SK-N-SH treated with all-trans-retinoic acid at 6 μM for 48 hours (cell line): ENCODE measurements around the gene OR3A2.

Source experiments
- BACH2 ChIP-seq: fragments of 250-450 bp; sonication (Bioruptor Pico); IDR thresholded peaks from 2 replicates; pipeline ENCODE4 v1.9.0; 2021; ENCODE audit warnings: mild to moderate bottlenecking, borderline replicate concordance
- CSDC2 ChIP-seq: fragments of 250-450 bp; sonication (Bioruptor Pico); IDR thresholded peaks from 2 replicates; pipeline ENCODE4 v1.5.0; 2020; ENCODE audit warnings: mild to moderate bottlenecking, moderate library complexity
- ESRRG ChIP-seq: fragments of 250-450 bp; sonication (Bioruptor Pico); IDR thresholded peaks from 2 replicates; pipeline ENCODE4 v1.6.1; 2021; ENCODE audit warnings: mild to moderate bottlenecking
- ZC3H10 ChIP-seq: fragments of 250-450 bp; sonication (Bioruptor Pico); IDR thresholded peaks from 2 replicates; pipeline ENCODE4 v1.5.1; 2021; ENCODE audit warnings: mild to moderate bottlenecking, moderate library complexity
- ZFP3 ChIP-seq: fragments of 250-450 bp; sonication (Bioruptor Pico); IDR thresholded peaks from 2 replicates; pipeline ENCODE4 v1.5.0; 2020; ENCODE audit warnings: mild to moderate bottlenecking, moderate library complexity
- ZFP30 ChIP-seq: fragments of 450-650 bp; formaldehyde crosslinking; IDR thresholded peaks from 2 replicates; pipeline ENCODE4 v1.5.0; 2022; ENCODE audit warnings: mild to moderate bottlenecking, moderate library complexity
- ZNF565 ChIP-seq: fragments of 450-650 bp; formaldehyde crosslinking; conservative IDR thresholded peaks from 2 replicates; pipeline ENCODE4 v1.5.0; 2020; ENCODE audit warnings: low read depth, mild to moderate bottlenecking, moderate library complexity
- TF ChIP-seq, protein P1 (sequence below): fragments of 250-450 bp; sonication (Bioruptor Pico); IDR thresholded peaks from 2 replicates; pipeline ENCODE4 v1.5.0; 2020; ENCODE audit warnings: mild to moderate bottlenecking, moderate library complexity

DNA sequence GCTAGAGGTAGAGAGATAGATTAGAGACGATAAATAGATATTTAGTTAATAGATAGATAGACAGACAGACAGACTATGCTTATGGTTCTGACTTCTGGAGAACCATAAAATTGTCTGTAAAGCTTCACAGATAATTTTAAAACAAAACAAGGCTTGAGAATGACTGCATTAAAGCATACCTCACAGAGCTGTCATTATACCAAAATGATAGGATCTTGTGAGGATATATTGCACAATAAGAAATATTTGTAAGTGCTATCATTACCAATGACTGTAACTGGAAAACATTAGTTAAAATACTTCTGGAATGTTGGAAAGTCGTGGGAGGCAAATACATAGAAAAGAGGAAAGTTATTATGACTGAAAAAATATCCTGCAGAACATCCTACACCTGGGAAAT lies 15.7 kb upstream of the OR3A2 start:
- TF ChIP-seq ZFP3 (no peak), ZC3H10 (CRISPR knock-in tag) (no peak), ZFP30 (CRISPR knock-in tag) (no peak), ZNF565 (CRISPR knock-in tag) (no peak), BACH2 (CRISPR knock-in tag) (no peak), CSDC2 (CRISPR knock-in tag) (no peak), ESRRG (CRISPR knock-in tag) (no peak)
- TF ChIP-seq, protein P1, sequence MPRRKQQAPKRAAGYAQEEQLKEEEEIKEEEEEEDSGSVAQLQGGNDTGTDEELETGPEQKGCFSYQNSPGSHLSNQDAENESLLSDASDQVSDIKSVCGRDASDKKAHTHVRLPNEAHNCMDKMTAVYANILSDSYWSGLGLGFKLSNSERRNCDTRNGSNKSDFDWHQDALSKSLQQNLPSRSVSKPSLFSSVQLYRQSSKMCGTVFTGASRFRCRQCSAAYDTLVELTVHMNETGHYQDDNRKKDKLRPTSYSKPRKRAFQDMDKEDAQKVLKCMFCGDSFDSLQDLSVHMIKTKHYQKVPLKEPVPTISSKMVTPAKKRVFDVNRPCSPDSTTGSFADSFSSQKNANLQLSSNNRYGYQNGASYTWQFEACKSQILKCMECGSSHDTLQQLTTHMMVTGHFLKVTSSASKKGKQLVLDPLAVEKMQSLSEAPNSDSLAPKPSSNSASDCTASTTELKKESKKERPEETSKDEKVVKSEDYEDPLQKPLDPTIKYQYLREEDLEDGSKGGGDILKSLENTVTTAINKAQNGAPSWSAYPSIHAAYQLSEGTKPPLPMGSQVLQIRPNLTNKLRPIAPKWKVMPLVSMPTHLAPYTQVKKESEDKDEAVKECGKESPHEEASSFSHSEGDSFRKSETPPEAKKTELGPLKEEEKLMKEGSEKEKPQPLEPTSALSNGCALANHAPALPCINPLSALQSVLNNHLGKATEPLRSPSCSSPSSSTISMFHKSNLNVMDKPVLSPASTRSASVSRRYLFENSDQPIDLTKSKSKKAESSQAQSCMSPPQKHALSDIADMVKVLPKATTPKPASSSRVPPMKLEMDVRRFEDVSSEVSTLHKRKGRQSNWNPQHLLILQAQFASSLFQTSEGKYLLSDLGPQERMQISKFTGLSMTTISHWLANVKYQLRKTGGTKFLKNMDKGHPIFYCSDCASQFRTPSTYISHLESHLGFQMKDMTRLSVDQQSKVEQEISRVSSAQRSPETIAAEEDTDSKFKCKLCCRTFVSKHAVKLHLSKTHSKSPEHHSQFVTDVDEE (CRISPR knock-in tag): no peak
